Left renal cortex interstitium (tissue), 4 donors: ENCODE results near the gene ITPKC. TPM values are rescaled to one million over a fixed set of nuclear protein-coding genes. Genes with fewer than 3 reads are reported as not detected.
A peak's percentile ranks its signal among the peaks of the same experiment; 100 is the strongest.

Experiments
- DNase-seq, 4 donors: peaks; one replicate each; pipeline ENCODE4 v3.0.0-alpha.2; 2013; ENCODE audit warnings: low read depth in 4 of 4, low spot score in 2 of 4, missing footprints in 1 of 4
- polyA plus RNA-seq, 4 donors: library from polyadenylated mRNA; unstranded; fragments of 120-200 nt; gene quantifications; one replicate each; pipeline ENCODE4 v1.2.1, GENCODE V29; 2013; ENCODE audit not compliant: insufficient read length in 4 of 4

ITPKC gene
- polyA plus RNA-seq, 4 donors = 12.4 to 16.6 (median 14.5) TPM

DNA sequence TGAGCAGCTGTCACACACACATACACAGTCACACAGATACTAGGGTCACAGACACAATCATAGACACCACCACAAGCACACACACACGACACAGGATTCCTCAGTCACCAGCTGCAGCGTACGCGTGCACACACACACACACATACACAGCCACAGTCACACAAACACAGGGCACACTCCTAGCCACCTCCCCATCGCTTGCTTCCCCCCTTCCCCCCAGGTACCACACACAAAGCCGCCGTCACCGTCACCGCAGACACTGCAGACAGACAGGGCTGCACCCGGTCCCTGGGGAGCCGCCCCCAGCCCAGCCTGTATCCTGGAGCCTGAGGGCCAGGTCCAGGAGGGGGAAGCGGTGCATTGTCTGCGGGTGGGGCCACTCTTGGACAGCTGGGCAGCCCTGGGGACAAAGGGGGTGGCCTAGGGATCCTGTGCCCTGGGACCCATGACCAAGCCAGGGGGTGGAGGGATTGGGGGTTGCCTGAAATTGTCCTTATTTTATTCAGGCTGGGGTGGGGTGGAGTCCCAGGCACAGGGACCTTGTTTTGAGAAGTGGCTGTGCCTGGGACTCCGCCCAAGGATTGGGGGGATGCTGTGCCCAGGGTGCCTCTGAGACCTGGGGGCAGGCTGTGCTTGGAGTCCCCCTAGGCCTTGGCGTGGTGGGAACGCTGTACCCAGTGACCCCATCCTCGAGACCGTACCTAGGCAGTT, 27.4 kb upstream of the ITPKC start:
- no peak for DNase-seq

DNA sequence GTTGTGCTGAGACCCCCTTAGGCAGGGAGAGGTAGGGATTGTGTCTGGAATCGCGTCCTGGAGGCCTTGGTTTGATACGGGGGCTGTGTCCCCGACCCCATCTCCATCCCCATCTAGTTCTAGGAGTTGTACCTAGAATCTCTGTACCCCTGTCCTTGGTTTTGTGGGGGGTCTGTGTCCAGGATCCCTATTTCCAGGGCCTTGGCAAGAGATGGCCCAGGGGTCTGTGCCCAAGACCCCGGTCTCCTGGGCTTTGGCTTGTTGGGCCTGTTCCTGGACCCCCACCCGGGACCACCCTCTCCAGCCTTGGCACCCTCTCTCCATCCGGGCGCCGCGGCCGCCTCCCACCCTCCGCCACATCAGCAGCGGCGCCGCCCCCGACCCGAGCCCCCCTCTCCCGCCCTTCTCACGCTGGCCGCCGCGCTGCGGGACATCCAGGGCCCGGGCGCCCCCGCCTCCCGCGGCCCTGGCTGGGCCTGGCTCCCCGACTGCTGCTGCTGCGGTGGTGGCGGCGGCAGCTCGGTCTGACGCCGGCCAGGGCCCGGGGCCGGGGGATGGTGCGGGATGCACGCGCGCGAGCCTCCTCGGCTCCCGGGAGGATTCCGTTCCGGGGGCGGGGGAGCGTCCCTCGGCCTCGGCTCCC, 26.7 kb upstream of the ITPKC start, which contains the start of gene NUMBL:
TSS of gene NUMBL (minus strand) at position 602 of the 643 bp plus-strand sequence. CDS start at position 434, 168 bp downstream.
- no peak for DNase-seq

DNA sequence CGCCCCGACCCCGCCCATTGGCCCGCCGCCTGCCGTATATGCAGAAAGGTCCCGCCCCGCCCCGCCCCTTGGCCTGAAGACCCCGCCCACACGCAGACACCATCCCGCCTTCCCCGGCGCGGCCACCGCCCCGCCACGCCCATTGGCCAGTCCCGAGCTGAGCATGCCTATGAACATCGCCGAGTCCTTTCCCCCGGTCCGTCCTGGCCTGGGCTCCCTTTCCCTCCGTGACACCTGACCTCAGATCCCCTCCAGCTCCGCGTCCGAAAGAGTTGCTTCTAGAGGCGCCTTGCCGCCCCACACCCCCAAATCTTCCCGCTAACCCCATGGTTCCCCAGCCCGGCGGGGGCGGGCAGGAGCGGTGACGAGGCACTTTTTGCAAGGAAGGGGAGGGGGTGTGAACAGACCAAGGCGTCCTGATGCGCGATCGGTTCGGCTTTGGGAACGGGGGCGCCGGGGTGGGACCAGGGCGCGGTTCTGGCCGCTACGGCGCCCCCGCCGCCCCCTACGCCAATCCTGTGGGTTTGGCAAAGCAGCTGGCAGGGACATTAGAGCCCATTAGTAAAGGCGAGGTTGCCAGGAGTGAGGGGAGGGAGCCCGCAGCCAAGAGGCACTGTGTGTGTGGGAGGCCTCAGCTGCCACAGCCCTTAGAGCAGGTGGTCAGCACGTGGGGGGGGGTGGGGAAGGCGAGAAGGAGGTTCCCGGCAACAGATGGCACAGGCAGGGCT, 26.1 kb upstream of the ITPKC start:
- DNase-seq = peak in 3 of 4 donors; percentile 70 to 79 (median 73)

DNA sequence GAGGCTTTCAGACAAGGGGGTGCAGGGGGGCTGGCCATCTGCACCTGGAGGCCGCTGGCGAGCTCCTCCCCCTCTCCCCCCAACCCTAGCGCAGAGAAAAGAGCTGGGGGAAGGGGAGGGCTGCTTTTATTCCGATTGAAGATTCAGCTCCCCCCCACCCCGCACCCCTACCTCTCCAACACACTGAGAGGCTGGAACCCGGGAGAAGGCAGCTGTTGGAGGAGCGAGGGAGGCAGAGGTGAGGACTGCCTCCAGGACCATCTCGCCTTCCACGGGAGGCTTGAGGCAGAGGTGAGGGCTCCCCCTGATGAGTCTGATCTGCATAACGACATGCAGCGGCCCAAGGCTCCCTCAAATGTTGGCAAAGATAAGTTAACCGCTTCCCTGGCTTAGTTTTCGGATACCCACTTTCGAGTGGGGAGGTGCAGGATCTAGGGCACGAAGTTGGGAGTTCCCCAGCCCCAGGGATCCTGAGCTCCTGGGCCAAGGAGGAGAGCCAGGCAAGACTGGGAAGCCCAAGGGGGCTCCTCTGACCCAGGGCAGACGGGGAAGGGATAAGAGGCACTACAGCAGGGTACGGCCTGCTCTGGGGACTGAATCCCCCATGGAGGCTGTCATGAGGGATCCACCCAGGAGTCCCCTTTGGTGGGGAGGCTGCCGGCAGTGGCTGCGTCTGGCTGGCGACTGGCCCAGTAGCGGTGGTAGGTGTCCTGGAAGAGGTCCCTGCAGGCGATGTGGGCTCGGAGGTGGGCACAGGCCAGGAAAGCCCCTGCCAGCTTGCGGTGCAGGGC, 25.3 kb upstream of the ITPKC start:
- DNase-seq = no peak

DNA sequence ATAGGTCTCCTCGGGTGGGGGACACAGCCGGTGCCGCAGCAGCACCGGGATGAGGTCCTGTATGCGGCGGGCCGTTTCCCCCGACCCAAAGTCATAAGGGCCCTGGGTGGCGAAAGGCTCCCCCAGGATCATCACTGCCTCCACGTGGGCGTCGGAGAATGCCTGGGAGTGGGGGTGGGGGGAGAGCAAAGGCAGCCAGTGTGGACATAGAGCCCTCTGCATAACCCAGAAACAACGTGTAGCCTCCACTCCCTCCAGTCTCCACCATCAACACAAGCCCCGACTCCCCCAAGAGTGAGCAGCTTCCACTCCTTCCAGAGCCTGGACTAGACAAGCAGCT, 24.7 kb upstream of the ITPKC start:
- no peak for DNase-seq

DNA sequence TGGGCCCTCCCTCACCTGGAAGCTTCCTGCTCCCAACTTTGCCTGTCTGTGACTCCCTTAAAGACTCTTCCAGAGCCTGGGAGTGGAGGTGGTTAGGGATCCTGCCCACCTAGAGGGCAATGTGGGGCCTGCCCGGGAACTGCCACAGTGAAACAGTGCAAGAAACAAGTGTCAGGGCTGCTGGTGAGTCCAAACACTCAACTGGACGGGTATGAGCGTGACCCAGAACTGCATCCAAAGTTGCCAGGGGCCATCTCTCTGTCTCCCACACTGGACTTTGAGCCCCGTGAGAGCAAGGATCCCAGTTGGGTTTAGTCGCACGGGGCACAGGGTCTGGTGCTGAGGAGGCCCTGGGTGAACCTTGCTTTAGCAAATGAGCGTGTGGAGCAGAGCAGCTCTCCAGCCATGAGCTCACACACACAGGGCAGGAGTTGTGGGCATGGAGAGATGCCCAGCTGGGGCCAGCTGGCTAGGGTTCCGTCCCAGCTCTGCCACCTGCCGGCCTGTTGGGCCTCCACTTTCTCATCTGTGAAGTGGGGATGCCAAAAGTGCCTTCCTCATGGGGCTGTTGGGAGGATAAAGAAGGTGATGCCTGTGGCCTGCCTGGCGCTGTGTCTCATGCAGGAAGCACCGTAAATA, 23.6 kb upstream of the ITPKC start:
- no peak for DNase-seq

DNA sequence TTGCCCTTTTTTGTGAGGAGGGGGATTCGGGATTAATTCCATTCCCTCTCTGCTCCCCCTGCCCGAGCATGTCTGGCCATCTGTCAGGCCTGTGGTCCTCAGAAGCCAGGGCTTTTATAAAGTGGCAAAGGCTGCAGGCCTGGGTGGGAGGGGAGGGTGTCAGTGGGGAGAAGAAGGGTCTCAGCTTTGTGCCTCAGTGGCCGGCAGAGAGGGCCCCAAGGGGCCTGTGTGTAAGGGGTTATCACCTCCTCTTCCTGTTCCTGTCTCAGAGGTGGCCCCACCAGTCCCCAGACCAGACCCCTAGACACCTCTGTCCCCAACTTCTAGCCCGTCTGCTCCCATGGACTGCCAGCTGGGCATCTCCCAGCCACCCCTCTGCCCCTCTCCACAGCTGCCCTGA, 23.0 kb upstream of the ITPKC start:
- DNase-seq = no peak

DNA sequence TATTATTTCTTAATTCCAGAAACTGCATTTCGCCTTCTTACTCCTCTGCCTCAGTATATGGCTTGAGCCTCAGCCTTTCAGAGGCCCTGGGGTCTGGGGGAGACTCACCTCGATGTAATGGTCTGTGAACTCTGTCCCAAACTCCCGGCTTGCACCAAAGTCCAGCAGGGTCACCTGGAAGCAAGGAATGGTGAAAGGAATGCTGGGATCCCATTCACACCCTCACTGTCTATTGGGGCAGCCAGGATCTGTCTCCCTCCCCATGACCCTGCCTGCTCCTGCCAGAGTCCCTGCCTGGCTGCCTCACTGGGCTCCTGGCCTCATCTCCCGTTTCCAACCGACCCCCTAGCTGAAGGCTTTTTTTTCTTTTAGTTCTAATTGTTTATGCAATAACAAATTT, 21.0 kb upstream of the ITPKC start:
- no peak for DNase-seq

DNA sequence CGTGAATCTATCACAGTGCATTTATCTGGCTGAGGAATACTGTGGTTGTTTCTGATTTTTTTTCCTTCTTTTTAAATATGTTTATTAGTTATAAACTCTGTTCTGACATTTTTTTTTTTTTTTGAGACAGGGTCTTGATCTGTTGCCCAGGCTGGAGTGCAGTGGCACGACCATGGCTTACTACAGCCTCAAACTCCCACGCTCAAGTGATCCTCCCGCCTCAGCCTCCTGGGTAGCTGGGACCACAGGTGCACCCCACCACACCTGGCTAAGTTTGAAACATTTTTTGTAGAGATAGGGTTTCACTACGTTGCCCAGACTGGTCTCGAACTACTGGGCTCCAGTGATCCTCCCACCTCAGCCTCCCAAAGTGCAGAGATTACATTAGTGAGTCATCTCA, 19.9 kb upstream of the ITPKC start:
- no peak for DNase-seq

DNA sequence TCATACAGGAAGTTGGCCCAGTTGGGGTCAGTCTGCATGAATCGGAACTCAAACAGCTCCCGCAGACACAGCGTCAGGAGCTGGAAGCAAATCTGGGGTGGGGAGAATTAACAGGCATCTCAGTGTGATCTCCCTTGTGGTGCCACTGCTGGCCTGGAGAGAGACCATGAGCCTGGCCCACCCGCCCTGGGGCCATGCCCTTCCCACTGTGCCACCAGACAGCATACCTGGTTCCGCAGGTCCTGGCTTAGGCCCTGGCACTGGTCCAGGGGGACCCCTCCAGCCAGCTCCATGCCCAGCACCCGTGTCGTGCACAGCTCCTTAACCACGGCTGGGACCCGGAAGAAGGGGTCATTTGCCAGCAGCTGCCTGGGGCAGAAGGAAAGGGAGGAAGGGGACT, 16.8 kb upstream of the ITPKC start:
- no peak for DNase-seq

DNA sequence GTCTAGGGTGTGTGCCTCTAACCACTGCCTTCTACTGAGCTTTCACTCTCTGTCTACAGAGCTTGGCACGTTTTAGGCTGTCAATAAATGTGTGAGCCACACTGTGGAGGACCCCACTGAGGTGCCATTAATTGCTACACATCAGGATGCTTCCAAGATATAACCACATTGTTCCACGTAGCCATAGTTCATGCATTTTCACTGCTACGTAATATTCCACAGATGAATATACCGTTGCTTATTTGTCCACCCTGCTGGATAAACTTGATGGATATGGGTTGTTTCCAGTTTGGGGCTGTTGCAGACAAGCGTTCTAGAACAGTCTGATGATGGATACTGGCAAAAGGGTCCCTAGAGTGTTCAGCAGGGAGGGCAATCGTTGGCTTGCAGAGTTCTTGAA, 15.2 kb upstream of the ITPKC start:
- no peak for DNase-seq

DNA sequence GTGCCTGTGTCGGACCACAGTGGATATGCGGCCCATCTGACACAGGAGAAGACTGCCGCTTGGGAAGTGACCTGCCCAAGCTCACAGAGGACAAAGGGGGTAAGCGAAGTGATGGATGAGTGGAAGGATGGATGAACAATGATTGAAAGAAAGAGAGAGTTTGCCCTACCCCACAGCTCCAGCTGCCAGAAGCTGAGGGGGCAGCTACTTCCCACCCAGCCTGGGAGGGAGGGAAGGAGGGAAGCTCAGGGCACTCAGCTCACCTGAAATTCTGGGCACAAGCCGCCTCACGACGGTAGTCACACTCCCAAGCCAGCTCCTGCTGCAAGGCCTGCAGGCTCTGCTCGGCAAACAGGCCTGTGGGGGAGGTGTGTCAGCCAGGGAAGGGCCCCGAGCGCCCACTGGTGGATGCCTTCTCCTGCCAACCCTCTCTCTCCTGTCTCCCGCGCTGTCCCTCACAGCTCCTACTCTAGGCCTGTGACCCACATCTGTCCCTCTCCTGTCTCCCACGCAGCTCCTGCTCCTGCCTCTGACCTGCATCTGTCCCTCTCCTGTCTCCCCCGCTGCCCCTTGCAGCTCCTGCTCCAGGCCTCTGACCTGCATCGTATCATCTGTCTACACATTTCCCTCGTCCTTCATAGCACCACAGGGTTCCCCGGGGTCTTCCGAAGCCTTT, 14.4 kb upstream of the ITPKC start:
- DNase-seq = no peak

DNA sequence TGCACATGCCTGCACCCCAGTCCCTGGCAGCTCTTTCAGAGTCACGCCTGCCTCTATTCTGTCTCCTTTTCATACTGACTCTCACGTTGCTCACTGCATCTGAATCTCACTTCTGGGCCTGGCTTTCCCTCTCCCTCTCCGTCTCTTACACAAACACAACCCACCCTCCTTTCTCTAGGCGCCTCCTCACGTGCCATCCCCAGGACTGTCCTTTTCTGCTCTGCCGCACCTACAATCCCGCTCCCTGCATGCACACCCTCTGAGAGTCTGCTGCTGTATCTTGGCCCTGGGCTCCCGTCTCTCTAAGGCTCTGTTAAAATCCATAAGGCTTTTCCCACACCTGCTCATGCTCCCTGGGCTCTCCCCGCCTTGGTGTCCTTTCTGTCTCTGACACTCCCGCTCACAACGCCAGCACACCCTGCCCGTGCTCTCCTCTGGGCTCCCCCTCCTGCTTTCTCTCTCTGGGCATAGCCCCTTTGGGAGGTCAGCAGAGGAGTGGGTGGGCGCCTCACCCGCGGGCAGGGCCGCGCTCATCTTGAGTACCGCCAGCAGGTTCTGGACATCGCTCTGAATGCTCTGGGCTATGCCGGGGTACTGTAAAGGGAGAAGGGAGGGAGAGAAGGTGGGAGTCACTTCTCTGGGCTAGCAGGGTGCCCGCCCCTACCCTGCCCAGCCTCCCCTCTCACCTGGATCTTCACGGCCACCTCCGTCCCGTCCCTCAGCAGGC, 13.7 kb upstream of the ITPKC start:
- no peak for DNase-seq

DNA sequence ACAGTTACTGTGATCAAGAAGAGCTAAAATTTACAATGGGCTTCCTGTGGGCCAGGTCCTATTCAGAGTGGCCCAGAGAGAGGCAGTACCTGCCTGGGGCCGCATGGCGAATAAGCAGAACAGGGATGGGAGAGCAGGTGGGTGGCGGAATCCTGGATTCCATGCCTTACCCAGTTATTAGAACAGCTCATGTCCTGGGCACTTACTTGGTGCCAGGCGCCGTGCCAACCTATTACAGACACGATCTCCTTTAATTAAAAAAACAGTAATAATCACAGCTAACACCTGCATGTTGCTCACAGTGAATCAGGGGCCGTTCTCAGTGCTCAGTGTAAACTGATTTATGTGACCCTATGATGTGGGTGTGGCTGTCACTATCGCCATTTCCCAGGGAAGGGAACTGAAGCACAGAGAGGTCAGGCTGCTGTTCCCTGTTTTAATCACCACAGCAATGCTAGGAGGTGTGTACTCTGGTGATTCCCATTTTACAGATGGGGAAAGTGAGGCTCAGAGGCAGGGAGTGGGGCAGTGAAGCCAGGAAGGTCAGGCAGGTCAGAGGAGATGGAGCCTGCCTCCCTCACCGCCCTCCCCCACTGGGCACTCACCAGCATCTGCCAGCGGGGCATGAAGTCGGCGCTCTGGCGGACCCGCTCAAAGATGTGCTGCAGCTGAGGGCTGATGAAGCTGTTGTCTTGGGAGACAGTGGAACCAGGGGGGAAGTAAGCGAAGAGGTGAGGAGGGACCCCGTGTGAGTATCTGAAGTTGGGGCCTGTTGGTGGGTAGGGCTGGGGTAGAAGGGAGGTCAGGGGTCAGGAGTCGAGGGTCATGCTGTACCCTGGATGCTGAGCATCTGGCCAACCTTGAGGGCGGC, 12.2 kb upstream of the ITPKC start:
- no peak for DNase-seq

DNA sequence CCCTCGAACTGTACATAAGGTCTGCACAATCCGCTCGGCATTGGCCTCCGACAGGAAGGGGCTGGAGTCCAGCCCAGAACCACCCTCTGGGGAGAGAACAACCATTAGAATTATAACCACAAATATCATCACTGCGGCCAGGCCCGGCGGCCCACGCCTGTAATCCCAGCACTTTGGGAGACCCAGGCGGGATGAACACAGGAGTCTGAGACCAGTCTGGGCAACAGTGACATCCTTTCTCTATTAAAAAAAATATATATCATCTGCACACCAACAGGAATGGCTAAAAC, 11.6 kb upstream of the ITPKC start:
- no peak for DNase-seq

DNA sequence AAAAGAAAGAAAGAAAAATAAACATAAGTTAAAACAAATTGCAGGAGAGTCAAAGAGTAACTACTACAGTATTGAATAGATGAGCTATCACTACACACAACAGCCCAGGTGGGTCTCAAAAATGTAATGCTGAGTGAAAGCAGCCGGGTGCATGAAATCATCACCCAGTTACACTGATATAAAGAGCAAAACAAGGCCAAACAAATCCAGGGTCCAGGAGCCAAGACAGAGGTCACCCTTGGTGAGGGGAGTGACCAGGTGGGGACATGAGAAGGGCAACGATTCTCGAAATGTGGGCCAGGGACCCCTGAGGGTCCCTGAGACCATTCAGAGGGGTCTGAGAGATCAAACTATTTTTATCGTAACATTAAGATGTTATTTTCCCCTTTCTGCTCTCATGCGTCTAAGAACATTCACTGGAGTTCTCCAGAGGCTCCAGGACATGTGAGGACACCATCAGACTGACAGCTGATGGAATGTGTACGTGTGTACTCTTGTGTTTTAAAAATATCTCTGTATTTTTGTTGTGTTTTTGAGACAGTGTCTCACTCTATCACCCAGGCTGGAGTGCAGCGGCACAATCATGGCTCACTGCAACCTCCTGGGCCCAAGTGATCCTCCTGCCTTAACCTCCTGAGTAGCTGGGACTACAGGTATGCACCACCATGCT, 10.8 kb upstream of the ITPKC start:
- DNase-seq = no peak

DNA sequence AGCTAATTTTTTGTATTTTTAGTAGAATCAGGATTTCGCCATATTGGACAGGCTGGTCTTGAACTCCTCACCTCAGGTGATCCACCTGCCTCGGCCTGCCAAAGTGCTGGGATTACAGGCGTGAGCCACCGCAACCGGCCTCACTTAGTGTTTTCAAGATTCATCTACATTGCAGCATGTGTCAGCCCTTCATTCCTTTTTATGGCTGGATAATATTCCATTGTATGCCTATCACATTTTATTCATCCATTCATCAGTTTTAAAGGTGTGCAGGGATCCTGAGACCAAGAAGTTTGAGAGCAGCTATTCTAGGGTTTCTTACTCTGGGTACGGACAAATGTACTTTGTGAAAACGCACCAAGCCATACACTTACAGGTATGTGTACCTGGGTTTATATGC, 9.3 kb upstream of the ITPKC start:
- no peak for DNase-seq

DNA sequence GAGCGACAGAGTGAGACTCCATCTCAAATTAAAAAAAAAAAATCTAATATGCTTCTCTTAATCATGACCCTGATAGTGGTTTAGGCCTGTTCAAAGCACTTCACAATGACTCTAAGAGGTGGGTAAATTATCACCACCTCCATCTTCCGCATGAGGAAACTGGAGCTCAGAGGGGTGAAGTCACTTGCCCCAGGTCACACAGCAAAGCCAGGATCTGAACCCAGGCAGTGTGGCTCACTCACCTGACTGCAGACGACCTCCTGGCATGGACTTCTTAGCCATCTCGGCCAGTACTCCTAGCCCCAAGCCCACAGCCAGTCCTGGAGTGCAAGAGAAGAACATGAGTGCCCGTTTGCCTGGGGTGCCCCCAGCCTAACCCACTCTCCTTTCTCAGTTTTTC, 7.1 kb upstream of the ITPKC start:
- DNase-seq = no peak
